RWPE1 (cell line): ENCODE data around the gene SH3BP5L.
A peak's percentile ranks its signal among the peaks of the same experiment; 100 is the strongest.

Experiments used
- CTCF ChIA-PET: fragments of 350-600 bp; sonication (Branson Sonifier 250); formaldehyde crosslinking; extraction: SDS; loops from one replicate; lab custom pipeline; 2021; lab: Yijun Ruan, JAX
- POLR2A ChIA-PET: fragments of 400-600 bp; formaldehyde crosslinking; extraction: SDS; loops from one replicate; lab custom pipeline; 2020; ENCODE audit warnings: antibody characterized with exemption; ENCODE audit not compliant: low non-redundant PET; lab: Yijun Ruan, JAX
- DNase-seq: peaks from one replicate; pipeline ENCODE4 v3.0.0; 2012; ENCODE audit warnings: low spot score
- H3K27ac ChIP-seq: fragments of 450-650 bp; 2 replicates; pipeline ENCODE4 v1.5.1; 2017
- CTCF ChIP-seq: fragments of 450-650 bp; conservative IDR thresholded peaks from 2 replicates; pipeline ENCODE4 v1.5.1; 2017; ENCODE audit warnings: low read depth, mild to moderate bottlenecking

SH3BP5L gene

DNA sequence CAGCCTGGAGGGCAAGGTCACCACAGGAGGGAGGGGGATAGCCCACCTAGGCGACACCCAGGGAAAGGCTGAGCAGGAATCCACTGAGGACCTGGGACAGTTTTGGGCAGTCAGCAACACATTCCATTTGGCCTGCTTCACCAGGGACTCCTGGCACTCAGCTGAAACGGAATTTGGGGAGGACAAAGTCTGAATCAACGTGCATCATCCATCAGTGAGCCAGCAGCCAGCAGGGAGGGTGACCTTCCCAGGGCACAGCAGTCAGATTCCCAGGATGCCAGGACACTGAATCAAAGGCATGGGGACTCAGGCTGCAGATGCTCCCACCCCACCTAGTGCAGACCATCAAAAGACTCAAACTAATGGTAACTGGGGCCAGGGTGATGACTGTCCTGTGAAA lies 4.6 kb downstream of the SH3BP5L start:
- POLR2A ChIA-PET: no interaction called here
- H3K27ac ChIP-seq: peak overlapping the region; percentile 29; the same call in 1 of the 2 replicates
- no peak for DNase-seq
- CTCF ChIA-PET: no interaction called here
- TF ChIP-seq CTCF: no peak

- no peak for TF ChIP-seq CTCF
- ChIA-PET POLR2A (no interaction called here), CTCF (interaction anchor here (0.7 kb wide), 1 partner anchor 53 kb away, joined by 4 read pairs; no protein-coding TSS in a partner anchor)
- H3K27ac ChIP-seq: no peak overlapping the region
- DNase-seq: no peak
Measured at GRCh38 chr1:248820041-248820585, 5.6 kb downstream of the SH3BP5L start.

- ChIA-PET POLR2A (interaction anchor here (0.5 kb wide), 1 partner anchor 41 kb away, joined by 3 read pairs; no protein-coding TSS in a partner anchor), CTCF (interaction anchor here (0.5 kb wide), 1 partner anchor 82 kb away, joined by 3 read pairs; no protein-coding TSS in a partner anchor)
- TF ChIP-seq CTCF: no peak
Measured at GRCh38 chr1:248818505-248819374, 7.0 kb downstream of the SH3BP5L start.

GRCh38 chr1:248817065-248817464 lies 8.7 kb downstream of the SH3BP5L start:
- DNase-seq: no peak
- ChIA-PET POLR2A (no interaction called here), CTCF (no interaction called here)
- no peak for TF ChIP-seq CTCF
- no peak overlapping the region for H3K27ac ChIP-seq

More at GRCh38 chr1:248818505-248819374, 7.0 kb downstream of the SH3BP5L start:
- H3K27ac ChIP-seq: no peak overlapping the region
- no peak for DNase-seq

DNA sequence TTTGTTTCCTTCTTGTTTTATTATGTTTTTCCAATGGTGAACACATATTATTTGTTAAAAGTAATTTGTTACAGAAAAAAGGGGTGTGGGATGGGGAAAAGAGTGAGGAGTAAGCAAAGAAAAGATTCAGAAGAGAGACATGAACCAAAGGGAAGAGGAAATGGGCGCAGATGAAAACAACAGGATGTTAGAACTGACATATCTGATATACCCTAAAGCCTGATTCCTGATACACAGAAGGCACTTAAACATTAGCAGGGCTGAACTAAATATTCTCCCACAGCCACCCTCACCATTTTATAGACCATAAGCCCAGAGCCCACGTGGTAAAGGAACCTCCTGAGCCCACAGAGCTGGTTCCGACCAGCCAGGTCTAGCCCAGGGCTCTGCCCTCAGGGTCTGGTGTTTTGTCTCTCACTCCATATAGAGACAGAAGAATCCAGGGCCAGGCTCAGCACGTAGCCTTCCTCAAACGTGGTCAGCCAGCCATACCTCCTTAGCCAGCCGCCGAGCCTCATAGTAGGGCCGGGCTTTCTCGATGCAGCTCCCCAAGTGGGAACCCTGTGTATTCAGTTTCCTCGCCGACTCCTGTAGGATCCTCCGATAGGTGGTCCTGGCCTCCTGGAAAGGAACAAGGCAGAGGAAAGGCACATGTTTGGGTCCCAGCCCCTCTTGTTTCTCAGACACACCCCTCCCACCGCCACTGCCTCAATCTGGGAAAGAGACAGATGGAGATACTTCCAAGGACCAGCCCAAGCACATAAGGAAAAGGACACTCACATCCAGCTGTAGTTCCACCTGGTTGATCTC lies 9.5 kb downstream of the SH3BP5L start:
- DNase-seq: no peak
- H3K27ac ChIP-seq: no peak overlapping the region
- POLR2A ChIA-PET: no interaction called here
- CTCF ChIA-PET: no interaction called here
- TF ChIP-seq CTCF: no peak
